NCI-H2196 (cell line): ENCODE data around the gene KRTAP4-7.
"Not testable (repeated sequence)": the region's sequence is repeated elsewhere in the genome, so short reads cannot be mapped to it uniquely, and the experiment has no call there.

ENCODE experiments used
- DNase-seq: peaks from one replicate; lab custom pipeline; 2025; ENCODE audit not compliant: unreplicated experiment; lab: John Stamatoyannopoulos, UW

The KRTAP4-7 gene

DNA sequence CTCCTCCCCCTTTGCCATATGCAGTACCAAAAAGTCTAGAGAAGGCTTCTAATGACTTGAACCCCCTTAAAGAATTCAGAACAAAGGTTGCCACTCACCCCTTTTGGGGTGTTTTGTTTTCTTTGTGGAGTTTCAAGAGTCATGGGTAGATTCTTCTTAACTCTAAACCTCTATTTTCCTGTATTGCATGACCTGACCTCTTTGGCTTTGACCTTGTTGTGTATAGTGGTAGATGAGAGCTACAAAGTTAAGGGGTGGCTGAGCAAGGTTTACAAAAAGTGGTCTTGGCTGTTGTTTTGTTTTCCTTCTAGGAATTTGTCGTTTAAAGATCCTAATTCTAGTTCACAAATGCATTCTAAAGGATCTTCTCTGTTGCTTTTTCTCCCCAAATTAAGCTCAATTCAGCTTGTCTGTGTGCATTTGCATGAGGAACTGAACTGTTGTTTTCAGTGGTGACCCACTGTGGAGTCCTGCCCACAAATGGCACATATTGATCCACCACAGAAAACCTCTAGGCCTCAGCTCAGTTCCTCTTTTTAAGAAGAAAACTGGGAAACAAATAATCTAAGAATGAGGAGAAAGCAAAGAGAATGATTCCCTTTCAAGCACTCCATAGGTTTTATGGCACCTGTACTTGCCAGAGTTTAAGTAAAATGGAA is 24.9 kb downstream of the KRTAP4-7 start:
- DNase-seq, result not testable (repeated sequence)

DNA sequence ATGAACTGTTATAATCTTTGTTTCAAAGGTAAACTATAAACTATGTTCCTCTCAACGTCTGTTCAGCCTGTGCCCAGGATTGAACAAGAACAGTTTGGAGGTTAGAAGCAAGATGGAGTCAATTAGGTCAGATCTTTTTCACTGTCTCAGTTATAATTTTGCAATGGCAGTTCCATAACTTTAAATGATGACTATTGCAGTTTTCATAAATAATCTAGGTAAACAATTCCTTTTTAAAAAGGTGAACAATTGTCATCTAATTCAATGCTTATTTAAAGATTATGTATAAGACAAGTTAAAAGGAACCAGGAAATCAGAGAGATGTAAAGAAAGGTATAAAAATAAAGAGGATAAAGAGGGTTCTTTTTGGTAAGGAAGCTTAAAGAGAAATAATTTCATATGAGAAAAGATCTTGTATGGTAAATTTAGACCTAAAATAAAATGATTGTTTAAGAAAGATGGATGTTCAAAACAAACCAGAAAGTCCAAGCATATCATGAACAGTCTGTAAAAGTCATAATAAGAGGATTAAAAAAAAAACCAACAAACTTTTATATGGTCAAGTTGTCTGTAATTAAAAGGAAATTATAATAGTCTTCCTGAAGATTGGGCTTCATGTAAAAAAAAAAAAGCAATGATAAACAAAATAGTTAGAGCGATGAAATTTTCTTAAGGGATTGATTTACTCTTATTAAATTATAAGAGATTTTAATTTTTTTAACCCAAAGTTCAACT is 27.4 kb downstream of the KRTAP4-7 start:
- DNase-seq, result no peak

GRCh38 chr17:41116297-41116696 is 32.3 kb downstream of the KRTAP4-7 start:
- DNase-seq, result no peak

DNA sequence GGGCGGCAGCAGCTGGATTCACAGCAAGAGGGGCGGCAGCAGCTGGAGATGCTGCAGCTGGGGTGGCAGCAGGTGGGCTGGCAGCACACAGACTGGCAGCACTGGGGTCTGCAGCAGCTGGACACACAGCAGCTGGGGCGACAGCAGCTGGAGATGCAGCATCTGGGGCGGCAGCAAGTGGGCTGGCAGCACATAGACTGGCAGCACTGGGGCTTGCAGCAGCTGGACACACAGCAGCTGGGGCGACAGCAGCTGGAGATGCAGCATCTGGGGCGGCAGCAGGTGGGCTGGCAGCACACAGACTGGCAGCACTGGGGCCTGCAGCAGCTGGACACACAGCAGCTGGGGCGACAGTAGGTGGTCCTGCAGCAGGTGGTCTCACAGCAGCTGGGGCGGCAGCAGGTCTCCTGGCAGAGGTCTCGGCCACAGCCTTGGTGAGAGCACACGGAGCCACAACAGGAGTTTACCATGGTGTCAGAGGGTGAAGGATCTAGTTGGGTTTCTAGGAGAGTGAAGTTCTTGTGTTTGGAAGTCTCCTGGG is 34.0 kb downstream of the KRTAP4-7 start, which contains the start of gene KRTAP4-11:
KRTAP4-11 (minus strand) TSS at position 528 of the 541 bp plus-strand sequence; CDS start at position 470, 58 bp downstream.
- not testable (repeated sequence) for DNase-seq

- DNase-seq, result no peak
Measured at GRCh38 chr17:41118721-41119120, 34.8 kb downstream of the KRTAP4-7 start.

DNA sequence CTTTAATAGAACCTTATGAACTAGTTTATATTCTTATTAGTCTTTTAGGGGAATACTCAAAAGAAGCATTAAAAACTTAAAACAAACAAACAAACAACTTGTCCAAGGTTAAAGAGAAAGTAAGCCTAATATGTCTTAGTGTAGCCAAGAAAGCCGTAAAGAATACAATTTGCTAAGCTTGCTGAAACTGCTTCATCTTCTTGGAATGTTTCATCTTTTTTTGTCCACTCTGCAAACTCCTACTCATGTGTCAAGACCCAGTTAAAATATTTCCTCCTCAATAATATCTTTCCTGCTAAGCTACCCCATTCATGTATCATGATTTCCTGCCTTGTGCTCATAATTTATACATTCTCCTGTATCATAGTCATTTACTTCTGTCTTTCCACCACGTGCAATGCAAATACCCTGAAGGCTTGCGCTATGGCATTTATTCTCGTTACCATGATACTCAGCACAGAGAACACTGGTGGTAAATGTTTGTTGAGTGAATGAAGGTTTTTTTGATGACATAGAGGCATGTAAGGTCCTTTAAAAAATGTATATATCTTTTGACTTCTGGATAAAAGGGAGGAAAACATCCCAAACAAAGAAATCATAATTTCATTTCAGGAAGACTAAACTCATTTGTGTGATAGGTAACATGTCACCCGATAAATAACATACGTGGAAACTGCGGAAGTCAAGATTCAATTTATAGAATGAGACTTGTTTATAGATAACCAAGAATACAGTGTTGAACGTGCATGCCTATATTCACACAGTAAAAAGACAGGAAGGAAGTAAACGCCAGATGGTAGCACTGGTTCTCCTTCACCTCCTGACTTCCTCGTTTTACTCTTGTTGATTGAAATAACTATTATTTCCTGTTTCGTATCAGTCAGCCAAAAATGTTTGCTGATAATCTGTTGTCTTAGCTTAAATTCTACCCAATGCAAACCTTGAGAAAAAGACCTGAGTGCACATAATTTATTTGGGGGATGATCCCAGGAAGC is 36.0 kb downstream of the KRTAP4-7 start:
- not testable (repeated sequence) for DNase-seq

DNA sequence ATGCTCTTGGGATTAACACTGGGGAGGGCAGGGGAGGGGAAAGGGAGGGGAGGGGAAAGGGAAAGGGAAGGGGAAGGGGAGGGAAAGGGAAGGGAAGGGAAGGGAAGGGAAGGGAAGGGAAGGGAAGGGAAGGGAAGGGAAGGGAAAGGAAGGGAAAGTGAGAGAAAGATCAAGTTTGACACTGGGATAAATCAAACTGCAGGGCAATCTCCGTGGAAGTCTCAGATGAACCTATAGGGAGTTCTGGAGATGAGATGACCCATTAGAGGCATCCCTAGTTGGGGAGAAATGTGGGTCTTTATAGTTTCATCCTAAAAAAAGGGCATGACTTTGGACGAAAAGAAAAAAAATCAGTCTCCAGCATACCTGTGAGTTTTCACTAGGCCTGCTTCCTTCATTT is 37.8 kb downstream of the KRTAP4-7 start:
- no peak for DNase-seq

DNA sequence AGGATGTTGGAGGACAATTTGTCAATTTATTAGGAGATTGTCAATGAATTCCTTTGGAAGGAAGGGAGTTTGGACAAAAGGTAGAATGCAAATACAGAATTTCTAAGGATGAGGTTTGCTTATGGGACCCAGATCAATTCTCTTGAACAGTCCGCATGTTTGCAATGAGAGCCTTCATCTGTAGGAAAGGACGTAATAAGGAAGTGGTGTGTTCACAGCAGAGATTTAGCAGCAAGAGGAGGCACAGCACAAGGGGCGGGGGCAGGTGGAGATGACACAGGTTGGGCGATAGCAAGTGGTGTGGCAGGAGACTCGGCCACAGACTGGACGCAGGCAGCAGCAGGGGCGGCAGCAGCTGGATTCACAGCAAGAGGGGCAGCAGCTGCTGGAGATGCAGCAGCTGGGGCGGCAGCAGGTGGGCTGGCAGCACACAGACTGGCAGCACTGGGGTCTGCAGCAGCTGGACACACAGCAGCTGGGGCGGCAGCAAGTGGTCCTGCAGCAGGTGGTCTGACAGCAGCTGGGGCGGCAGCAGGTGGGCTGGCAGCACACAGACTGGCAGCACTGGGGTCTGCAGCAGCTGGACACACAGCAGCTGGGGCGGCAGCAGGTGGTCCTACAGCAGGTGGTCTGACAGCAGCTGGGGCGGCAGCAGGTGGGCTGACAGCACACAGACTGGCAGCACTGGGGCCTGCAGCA is 39.5 kb downstream of the KRTAP4-7 start:
- DNase-seq, result not testable (repeated sequence)

DNA sequence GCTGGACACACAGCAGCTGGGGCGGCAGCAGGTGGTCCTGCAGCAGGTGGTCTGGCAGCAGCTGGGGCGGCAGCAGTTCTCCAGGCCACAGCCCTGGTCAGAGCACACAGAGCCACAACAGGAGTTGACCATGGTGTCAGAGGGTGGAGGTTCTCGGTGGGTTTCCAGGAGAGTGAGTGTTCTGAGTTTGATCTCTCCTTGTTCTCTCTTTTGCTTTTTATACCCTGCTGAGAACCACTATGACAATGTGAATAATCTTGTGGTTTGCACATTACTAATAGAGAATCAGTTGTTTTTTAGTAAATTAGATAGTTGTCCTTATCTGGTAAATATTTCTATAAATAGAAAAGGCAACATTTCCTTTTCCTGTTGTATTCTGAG is 40.0 kb downstream of the KRTAP4-7 start, which contains the start of gene KRTAP4-12:
KRTAP4-12 (minus strand) TSS at position 192 of the 381 bp plus-strand sequence; CDS start at position 132, 60 bp downstream.
- DNase-seq, result not testable (repeated sequence)

DNA sequence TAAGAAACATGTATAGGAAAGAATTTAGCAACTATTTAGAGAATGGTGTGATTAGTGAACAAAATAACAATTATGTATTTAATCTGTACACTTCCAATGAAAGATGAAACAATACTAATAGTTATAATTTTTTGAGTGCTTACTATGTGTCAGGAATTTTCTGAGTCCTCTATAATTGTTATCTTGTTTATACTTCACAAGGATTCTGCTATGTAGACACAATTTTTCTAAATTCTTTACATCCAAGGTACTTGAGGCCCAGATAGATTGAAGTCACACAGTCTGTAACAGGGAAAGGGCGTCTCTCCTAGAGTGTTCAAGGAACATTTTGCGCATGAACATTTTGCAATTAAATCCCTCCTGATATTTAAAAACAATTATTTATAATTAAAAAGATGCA is 41.1 kb downstream of the KRTAP4-7 start:
- no peak for DNase-seq

GRCh38 chr17:41126412-41126811 is 42.5 kb downstream of the KRTAP4-7 start:
- no peak for DNase-seq

DNA sequence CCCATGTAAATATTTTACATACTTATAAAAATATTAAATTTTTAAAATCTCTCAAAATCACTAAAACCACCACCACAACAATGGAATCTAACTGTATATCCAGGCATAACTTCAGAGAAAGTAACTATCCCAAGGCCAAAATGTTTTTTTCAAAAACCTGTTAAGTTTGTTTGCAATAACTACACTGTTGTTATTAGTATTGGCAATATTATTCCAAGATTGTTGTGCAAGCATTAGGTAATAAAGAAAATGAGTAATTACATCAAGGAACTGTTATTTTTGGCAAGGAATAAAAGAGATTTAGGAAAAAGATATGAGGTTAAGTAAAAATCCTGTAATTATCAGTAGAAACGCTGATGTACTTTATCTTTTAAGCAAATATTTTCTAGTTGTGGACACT is 43.4 kb downstream of the KRTAP4-7 start:
- DNase-seq, result no peak

GRCh38 chr17:41131979-41132378 is 48.0 kb downstream of the KRTAP4-7 start:
- DNase-seq, result no peak

GRCh38 chr17:41133880-41134735 is 50.2 kb downstream of the KRTAP4-7 start:
- DNase-seq, result no peak
